HT-29 (cell line): ENCODE results near the gene MEMO1. TPM values are rescaled to one million over a fixed set of nuclear protein-coding genes. Genes with fewer than 3 reads are reported as not detected.
"Not testable (repeated sequence)": the region's sequence is repeated elsewhere in the genome, so short reads cannot be mapped to it uniquely, and the experiment has no call there.

ENCODE experiments used
- DNase-seq: peaks from one replicate; pipeline ENCODE4 v3.0.0-alpha.2; 2015; ENCODE audit warnings: low spot score
- total RNA-seq: library from RNA; depleted of rRNA; stranded (reverse); fragments of >200 nt; shearing (Covaris generic); gene quantifications from 2 replicates; pipeline ENCODE4 v1.2.3, GENCODE V29; 2014; rRNA removed

Gene MEMO1
- 32.6 and 42.2 TPM in 2 replicates for total RNA-seq

- peak; percentile 88 for DNase-seq
Observed at GRCh38 chr2:32010670-32011484, at the start of gene MEMO1. MEMO1 (minus strand) TSS chr2:32011008; CDS start chr2:32010247, 761 bp downstream.

GRCh38 chr2:32060266-32060665, 49.5 kb upstream of the MEMO1 start:
- no peak for DNase-seq

- DNase-seq, result no peak
Observed at GRCh38 chr2:32058130-32058529, 47.3 kb upstream of the MEMO1 start.

- DNase-seq, result not testable (repeated sequence)
Observed at GRCh38 chr2:32054583-32054982, 43.8 kb upstream of the MEMO1 start.

- no peak for DNase-seq
Observed at GRCh38 chr2:32051836-32052439, 41.1 kb upstream of the MEMO1 start.

GRCh38 chr2:32043561-32043960, 32.8 kb upstream of the MEMO1 start:
- DNase-seq, result no peak

- peak; percentile 96 for DNase-seq
Observed at GRCh38 chr2:32039447-32040219, 28.8 kb upstream of the MEMO1 start, which contains the start of gene DPY30. DPY30 (minus strand) TSS chr2:32039805; CDS start chr2:32039456, 349 bp downstream.

GRCh38 chr2:32034198-32034887, 23.5 kb upstream of the MEMO1 start:
- not testable (repeated sequence) for DNase-seq

GRCh38 chr2:32018789-32019482, 8.1 kb upstream of the MEMO1 start:
- DNase-seq, result not testable (repeated sequence)

- no peak for DNase-seq
Observed at GRCh38 chr2:32012872-32013271, 2.1 kb upstream of the MEMO1 start.

GRCh38 chr2:32011485-32011960, 715 bp upstream of the MEMO1 start:
- no peak for DNase-seq

GRCh38 chr2:32010280-32010669, 533 bp downstream of the MEMO1 start:
- peak; percentile 41 for DNase-seq

GRCh38 chr2:32009516-32010256, 1.1 kb downstream of the MEMO1 start:
- peak; percentile 38 for DNase-seq

GRCh38 chr2:32008805-32009515, 1.8 kb downstream of the MEMO1 start:
- DNase-seq, result peak; percentile 50

GRCh38 chr2:32007121-32007391, 3.8 kb downstream of the MEMO1 start:
- no peak for DNase-seq

GRCh38 chr2:32005371-32005976, 5.3 kb downstream of the MEMO1 start:
- no peak for DNase-seq

- no peak for DNase-seq
Observed at GRCh38 chr2:32003791-32004190, 7.0 kb downstream of the MEMO1 start.

GRCh38 chr2:32002406-32002805, 8.4 kb downstream of the MEMO1 start:
- DNase-seq, result no peak

GRCh38 chr2:31999438-31999837, 11.4 kb downstream of the MEMO1 start:
- no peak for DNase-seq
